ENCODE measurements around the gene ANKLE1.

Gene ANKLE1

GRCh38 chr19:17325133-17325532, 43.4 kb downstream of the ANKLE1 start:
- Histone ChIP-seq H3K9me3 (ENCODE audit: control insufficient read depth in 1 of 2, low read length in 2 of 2) (no peaks in the 10 kb centered on the region), H3K27ac (ENCODE audit: low read length) (no peak overlapping the region), H3K4me3 (ENCODE audit: low read depth in 1 of 2, low read length in 2 of 2) (no peak overlapping the region), H3K27me3 (ENCODE audit: low read depth, low read length) (peaks cover 11% of the 10 kb centered on the region), H3K36me3 (ENCODE audit: control insufficient read depth in 1 of 2, insufficient read depth in 2 of 2, low read length in 2 of 2) (peaks cover 5 to 23% of the 10 kb centered on the region in 2 donors), H3K4me1 (ENCODE audit: control insufficient read depth in 1 of 2, insufficient read depth in 2 of 2, low read length in 2 of 2) (peaks cover 0 to 17% of the 10 kb centered on the region in 2 donors)

- H3K4me1 ChIP-seq (ENCODE audit: control insufficient read depth in 1 of 2, insufficient read depth in 2 of 2, low read length in 2 of 2): peaks cover 0 to 17% of the 10 kb centered on the region in 2 donors
- H3K27me3 ChIP-seq (ENCODE audit: low read depth, low read length): peaks cover 18% of the 10 kb centered on the region
- no peak overlapping the region for H3K27ac ChIP-seq (ENCODE audit: low read length)
- H3K9me3 ChIP-seq (ENCODE audit: control insufficient read depth in 1 of 2, low read length in 2 of 2): no peaks in the 10 kb centered on the region
- no peak overlapping the region for H3K4me3 ChIP-seq (ENCODE audit: low read depth in 1 of 2, low read length in 2 of 2)
- H3K36me3 ChIP-seq (ENCODE audit: control insufficient read depth in 1 of 2, insufficient read depth in 2 of 2, low read length in 2 of 2): peaks cover 0 to 22% of the 10 kb centered on the region in 2 donors
These were observed 44.3 kb downstream of the ANKLE1 start for GRCh38 chr19:17325881-17326594.

GRCh38 chr19:17326595-17326966, 44.9 kb downstream of the ANKLE1 start:
- Histone ChIP-seq H3K27me3 (ENCODE audit: low read depth, low read length) (peaks cover 18% of the 10 kb centered on the region), H3K9me3 (ENCODE audit: control insufficient read depth in 1 of 2, low read length in 2 of 2) (no peaks in the 10 kb centered on the region), H3K4me3 (ENCODE audit: low read depth in 1 of 2, low read length in 2 of 2) (no peak overlapping the region), H3K36me3 (ENCODE audit: control insufficient read depth in 1 of 2, insufficient read depth in 2 of 2, low read length in 2 of 2) (peaks cover 0 to 20% of the 10 kb centered on the region in 2 donors), H3K27ac (ENCODE audit: low read length) (no peak overlapping the region), H3K4me1 (ENCODE audit: control insufficient read depth in 1 of 2, insufficient read depth in 2 of 2, low read length in 2 of 2) (peaks cover 0 to 17% of the 10 kb centered on the region in 2 donors)

GRCh38 chr19:17327068-17327653, 45.5 kb downstream of the ANKLE1 start:
- Histone ChIP-seq H3K4me3 (ENCODE audit: low read depth in 1 of 2, low read length in 2 of 2) (no peak overlapping the region), H3K27me3 (ENCODE audit: low read depth, low read length) (peaks cover 18% of the 10 kb centered on the region), H3K9me3 (ENCODE audit: control insufficient read depth in 1 of 2, low read length in 2 of 2) (no peaks in the 10 kb centered on the region), H3K36me3 (ENCODE audit: control insufficient read depth in 1 of 2, insufficient read depth in 2 of 2, low read length in 2 of 2) (peaks cover 0 to 14% of the 10 kb centered on the region in 2 donors), H3K4me1 (ENCODE audit: control insufficient read depth in 1 of 2, insufficient read depth in 2 of 2, low read length in 2 of 2) (peaks cover 0 to 17% of the 10 kb centered on the region in 2 donors), H3K27ac (ENCODE audit: low read length) (no peak overlapping the region)

GRCh38 chr19:17327654-17328516, 46.2 kb downstream of the ANKLE1 start:
- H3K36me3 ChIP-seq (ENCODE audit: control insufficient read depth in 1 of 2, insufficient read depth in 2 of 2, low read length in 2 of 2): peaks cover 0 to 11% of the 10 kb centered on the region in 2 donors
- H3K27me3 ChIP-seq (ENCODE audit: low read depth, low read length): peaks cover 18% of the 10 kb centered on the region
- H3K9me3 ChIP-seq (ENCODE audit: control insufficient read depth in 1 of 2, low read length in 2 of 2): no peaks in the 10 kb centered on the region
- no peak overlapping the region for H3K27ac ChIP-seq (ENCODE audit: low read length)
- H3K4me3 ChIP-seq (ENCODE audit: low read depth in 1 of 2, low read length in 2 of 2): peak overlapping the region in 1 of 2 donors; percentile 48
- H3K4me1 ChIP-seq (ENCODE audit: control insufficient read depth in 1 of 2, insufficient read depth in 2 of 2, low read length in 2 of 2): peaks cover 0 to 14% of the 10 kb centered on the region in 2 donors

GRCh38 chr19:17328517-17329365, 47.0 kb downstream of the ANKLE1 start:
- peak overlapping the region in 1 of 2 donors; percentile 48 for H3K4me3 ChIP-seq (ENCODE audit: low read depth in 1 of 2, low read length in 2 of 2)
- H3K36me3 ChIP-seq (ENCODE audit: control insufficient read depth in 1 of 2, insufficient read depth in 2 of 2, low read length in 2 of 2): peaks cover 0 to 11% of the 10 kb centered on the region in 2 donors
- H3K27me3 ChIP-seq (ENCODE audit: low read depth, low read length): peaks cover 18% of the 10 kb centered on the region
- H3K9me3 ChIP-seq (ENCODE audit: control insufficient read depth in 1 of 2, low read length in 2 of 2): no peaks in the 10 kb centered on the region
- peaks cover 0 to 15% of the 10 kb centered on the region in 2 donors for H3K4me1 ChIP-seq (ENCODE audit: control insufficient read depth in 1 of 2, insufficient read depth in 2 of 2, low read length in 2 of 2)
- H3K27ac ChIP-seq (ENCODE audit: low read length): no peak overlapping the region

GRCh38 chr19:17329366-17330261, 47.9 kb downstream of the ANKLE1 start:
- Histone ChIP-seq H3K9me3 (ENCODE audit: control insufficient read depth in 1 of 2, low read length in 2 of 2) (no peaks in the 10 kb centered on the region), H3K4me3 (ENCODE audit: low read depth in 1 of 2, low read length in 2 of 2) (no peak overlapping the region), H3K27ac (ENCODE audit: low read length) (no peak overlapping the region), H3K4me1 (ENCODE audit: control insufficient read depth in 1 of 2, insufficient read depth in 2 of 2, low read length in 2 of 2) (peaks cover 0 to 22% of the 10 kb centered on the region in 2 donors), H3K36me3 (ENCODE audit: control insufficient read depth in 1 of 2, insufficient read depth in 2 of 2, low read length in 2 of 2) (peaks cover 0 to 11% of the 10 kb centered on the region in 2 donors), H3K27me3 (ENCODE audit: low read depth, low read length) (peaks cover 18% of the 10 kb centered on the region)

- Histone ChIP-seq H3K4me1 (ENCODE audit: control insufficient read depth in 1 of 2, insufficient read depth in 2 of 2, low read length in 2 of 2) (peaks cover 4 to 28% of the 10 kb centered on the region in 2 donors), H3K27ac (ENCODE audit: low read length) (no peak overlapping the region), H3K27me3 (ENCODE audit: low read depth, low read length) (peaks cover 18% of the 10 kb centered on the region), H3K36me3 (ENCODE audit: control insufficient read depth in 1 of 2, insufficient read depth in 2 of 2, low read length in 2 of 2) (peaks cover 0 to 11% of the 10 kb centered on the region in 2 donors), H3K9me3 (ENCODE audit: control insufficient read depth in 1 of 2, low read length in 2 of 2) (no peaks in the 10 kb centered on the region), H3K4me3 (ENCODE audit: low read depth in 1 of 2, low read length in 2 of 2) (no peak overlapping the region)
These were observed 48.8 kb downstream of the ANKLE1 start for GRCh38 chr19:17330262-17331044.

GRCh38 chr19:17331045-17331558, 49.4 kb downstream of the ANKLE1 start:
- Histone ChIP-seq H3K9me3 (ENCODE audit: control insufficient read depth in 1 of 2, low read length in 2 of 2) (no peaks in the 10 kb centered on the region), H3K4me1 (ENCODE audit: control insufficient read depth in 1 of 2, insufficient read depth in 2 of 2, low read length in 2 of 2) (peaks cover 4 to 30% of the 10 kb centered on the region in 2 donors), H3K36me3 (ENCODE audit: control insufficient read depth in 1 of 2, insufficient read depth in 2 of 2, low read length in 2 of 2) (peaks cover 0 to 11% of the 10 kb centered on the region in 2 donors), H3K27ac (ENCODE audit: low read length) (no peak overlapping the region), H3K27me3 (ENCODE audit: low read depth, low read length) (peaks cover 18% of the 10 kb centered on the region), H3K4me3 (ENCODE audit: low read depth in 1 of 2, low read length in 2 of 2) (no peak overlapping the region)
